ENCODE results near the gene TSC2.
"Not testable (repeated sequence)": the region's sequence is repeated elsewhere in the genome, so short reads cannot be mapped to it uniquely, and the experiment has no call there.

GRCh38 chr16:2011726-2012125 lies 36.1 kb upstream of the TSC2 start:
- TF ChIP-seq CTCF, POLR2A (IDR thresholded peaks at IDR 0.05): not testable (repeated sequence)

Data from right lobe of liver (tissue), 4 donors.